Islet precursor cell (in vitro differentiated cells): Measurements from ENCODE around the gene KCNH5.

Experiments used
- DNase-seq: peaks from one replicate; pipeline ENCODE4 v3.0.0-alpha.2; 2018

KCNH5 gene

GRCh38 chr14:62736048-62737043 is 308.9 kb downstream of the KCNH5 start:
- peak; percentile 82 for DNase-seq

DNA sequence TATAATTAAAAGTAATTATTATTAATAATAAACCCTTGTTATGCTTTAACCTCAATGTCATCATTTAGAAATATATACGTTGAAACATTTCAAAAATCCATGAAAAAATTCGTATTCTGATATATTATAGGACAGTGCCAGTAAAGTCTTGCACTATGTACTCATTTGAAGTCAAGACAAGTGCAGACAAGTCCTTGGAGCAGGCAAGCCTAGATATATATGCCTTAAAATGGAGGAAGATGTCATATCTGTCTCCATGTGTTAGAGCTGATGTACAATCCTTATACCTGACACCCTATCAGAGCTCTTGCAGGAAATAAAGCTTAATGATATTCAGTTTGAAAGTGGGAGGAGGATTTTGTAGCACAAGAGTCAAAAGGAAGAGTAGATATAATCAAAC is 310.4 kb downstream of the KCNH5 start:
- no peak for DNase-seq

- no peak for DNase-seq
Measured at GRCh38 chr14:62722406-62722805, 322.9 kb downstream of the KCNH5 start.

GRCh38 chr14:62718629-62719028 is 326.6 kb downstream of the KCNH5 start:
- DNase-seq: no peak

DNA sequence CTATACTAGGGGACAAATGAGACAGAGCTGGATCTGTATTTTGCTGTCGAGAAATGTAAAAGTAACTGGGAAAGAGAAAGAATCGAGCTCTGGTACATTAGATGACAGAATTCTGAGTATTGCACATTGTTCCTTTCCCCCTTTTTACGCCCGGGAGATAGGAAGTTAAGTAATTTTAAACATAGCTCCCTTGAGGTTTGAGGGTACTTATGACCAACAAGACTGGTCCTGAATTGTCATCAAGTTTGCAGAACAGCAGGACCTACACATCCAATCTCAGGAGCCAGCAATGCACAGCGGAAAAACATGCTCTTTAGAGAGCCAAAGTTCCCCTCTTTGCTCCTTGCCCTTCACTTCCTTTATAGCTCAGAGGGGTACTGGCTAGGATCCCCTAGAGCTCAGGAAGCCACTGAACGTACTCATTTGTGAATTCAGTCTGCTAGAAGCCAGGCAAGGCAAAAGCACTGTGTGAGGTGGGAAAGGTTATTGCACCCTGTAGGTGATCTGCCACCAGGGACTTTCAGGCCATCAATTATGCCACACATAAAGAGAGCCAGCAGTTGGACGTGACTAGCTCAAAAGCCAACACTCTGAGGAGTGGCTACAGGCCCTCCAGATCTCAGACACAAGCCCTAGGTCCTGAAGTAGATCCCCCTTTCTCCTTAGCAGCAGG is 333.8 kb downstream of the KCNH5 start:
- DNase-seq: no peak

DNA sequence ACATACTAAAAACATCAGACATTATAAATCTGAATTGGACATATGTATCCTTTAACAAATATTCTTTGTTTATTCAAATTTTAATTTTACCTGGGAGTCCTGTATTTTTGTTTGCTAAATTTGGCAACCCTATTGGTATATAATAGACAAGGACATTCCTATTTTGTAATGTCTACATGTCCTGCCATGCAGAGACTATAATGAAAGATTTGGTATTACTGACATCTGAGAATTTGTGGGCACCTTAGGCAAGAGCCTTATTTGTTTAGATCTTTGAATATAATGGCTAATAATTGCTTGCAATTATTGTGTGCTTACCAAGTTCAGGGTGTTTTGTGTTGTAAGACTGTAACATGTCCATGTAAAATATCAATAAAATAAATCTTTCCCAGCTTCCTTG is 334.4 kb downstream of the KCNH5 start:
- DNase-seq: no peak

GRCh38 chr14:62709773-62710172 is 335.5 kb downstream of the KCNH5 start:
- DNase-seq: no peak

DNA sequence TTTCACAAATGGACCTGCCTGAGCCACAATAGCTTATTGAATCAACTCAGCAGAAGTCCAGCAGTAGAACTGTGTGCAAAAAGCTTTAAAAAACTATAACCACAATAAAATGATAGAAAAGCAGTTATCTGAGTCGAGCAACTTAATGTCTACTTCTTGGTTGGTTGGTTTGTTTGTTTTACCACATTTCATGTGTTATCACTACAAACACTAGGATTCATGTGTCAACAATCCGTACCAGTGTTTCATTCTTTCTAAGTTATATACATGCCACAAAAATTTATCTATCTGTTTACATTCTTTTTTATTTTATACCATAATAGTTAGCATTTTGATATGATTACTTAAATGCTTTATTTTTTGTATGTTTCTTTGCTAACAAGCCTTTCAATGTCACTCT is 339.0 kb downstream of the KCNH5 start:
- DNase-seq: no peak

GRCh38 chr14:62697461-62697860 is 347.8 kb downstream of the KCNH5 start:
- no peak for DNase-seq

DNA sequence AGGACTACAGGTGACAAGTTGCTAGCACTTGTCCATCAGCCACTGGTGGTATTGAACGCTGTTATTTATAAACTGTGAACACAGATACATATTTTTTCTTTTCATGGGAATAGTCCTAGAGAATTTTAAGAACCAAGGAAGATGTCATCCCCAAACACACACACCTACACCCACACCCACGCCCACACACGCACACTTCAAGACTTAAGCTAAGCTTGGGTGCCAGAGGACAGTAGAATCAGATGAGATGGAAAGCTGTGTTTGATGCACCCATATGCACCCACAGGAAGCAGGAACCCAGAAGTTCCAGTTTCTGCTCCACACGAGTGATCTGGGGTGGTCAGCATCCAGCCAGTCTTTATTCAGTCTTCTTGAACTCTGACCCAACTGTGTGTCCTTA is 348.3 kb downstream of the KCNH5 start:
- no peak for DNase-seq

GRCh38 chr14:62696331-62696924 is 348.8 kb downstream of the KCNH5 start:
- DNase-seq: no peak

GRCh38 chr14:62694075-62694474 is 351.2 kb downstream of the KCNH5 start:
- DNase-seq: no peak

GRCh38 chr14:62692490-62693106 is 352.7 kb downstream of the KCNH5 start:
- no peak for DNase-seq

GRCh38 chr14:62691647-62692489 is 353.4 kb downstream of the KCNH5 start:
- no peak for DNase-seq

DNA sequence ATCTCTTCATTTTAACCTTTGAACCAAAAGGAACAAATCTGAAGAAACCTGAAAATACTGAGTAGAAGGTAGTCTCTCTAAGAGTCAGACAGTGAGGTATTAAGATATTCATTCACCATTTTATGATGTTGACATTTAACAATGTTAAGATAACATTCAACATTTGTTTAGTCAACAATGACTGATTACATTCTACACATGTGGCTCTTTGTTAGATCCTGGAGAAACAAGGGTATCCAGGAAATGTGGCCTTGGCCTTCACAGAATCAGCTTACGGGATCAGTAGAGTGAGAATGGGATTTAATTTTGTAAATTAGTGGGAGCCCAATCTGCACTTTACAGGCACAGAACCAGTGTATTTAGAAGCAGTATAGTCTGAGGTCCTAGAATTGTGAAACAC is 355.5 kb downstream of the KCNH5 start:
- no peak for DNase-seq

GRCh38 chr14:62687818-62688217 is 357.4 kb downstream of the KCNH5 start:
- DNase-seq: no peak

DNA sequence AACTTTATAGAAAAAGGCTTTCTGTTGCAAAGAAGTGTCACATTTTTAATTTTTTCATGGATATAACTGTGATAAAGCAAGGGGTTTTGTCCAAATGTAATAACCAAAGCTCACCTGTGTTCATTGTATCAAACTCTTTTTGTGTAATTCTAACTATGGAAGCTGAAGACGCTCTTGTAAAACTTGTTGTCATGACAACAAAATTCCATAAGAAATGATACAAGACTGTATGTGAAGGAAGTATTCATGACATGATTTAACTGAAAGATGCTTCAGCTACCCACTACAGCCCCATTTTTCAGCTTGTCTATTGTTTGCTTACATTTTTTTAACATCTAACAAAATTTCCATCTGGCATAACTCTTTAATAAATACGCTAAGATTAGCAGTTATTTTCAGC is 360.9 kb downstream of the KCNH5 start:
- no peak for DNase-seq

DNA sequence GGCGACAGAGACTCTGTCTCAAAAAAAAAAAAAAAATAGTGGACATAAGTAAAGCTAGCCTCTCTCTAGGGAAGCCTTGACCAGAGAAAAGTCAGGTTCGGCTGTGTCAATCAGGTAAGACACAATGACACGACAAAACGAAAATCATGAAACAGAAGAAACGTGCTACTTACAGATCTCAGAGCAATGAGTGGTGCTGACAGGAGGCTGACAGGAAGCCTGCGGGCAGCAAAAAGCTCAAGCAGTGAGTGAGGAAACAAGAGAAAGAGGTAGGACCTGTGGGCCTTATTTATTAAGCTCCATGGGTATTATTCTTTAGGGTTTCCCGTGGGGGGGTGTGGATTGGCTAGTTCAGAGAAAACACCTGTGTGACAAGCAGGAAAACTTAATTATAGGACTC is 363.1 kb downstream of the KCNH5 start:
- DNase-seq: no peak

DNA sequence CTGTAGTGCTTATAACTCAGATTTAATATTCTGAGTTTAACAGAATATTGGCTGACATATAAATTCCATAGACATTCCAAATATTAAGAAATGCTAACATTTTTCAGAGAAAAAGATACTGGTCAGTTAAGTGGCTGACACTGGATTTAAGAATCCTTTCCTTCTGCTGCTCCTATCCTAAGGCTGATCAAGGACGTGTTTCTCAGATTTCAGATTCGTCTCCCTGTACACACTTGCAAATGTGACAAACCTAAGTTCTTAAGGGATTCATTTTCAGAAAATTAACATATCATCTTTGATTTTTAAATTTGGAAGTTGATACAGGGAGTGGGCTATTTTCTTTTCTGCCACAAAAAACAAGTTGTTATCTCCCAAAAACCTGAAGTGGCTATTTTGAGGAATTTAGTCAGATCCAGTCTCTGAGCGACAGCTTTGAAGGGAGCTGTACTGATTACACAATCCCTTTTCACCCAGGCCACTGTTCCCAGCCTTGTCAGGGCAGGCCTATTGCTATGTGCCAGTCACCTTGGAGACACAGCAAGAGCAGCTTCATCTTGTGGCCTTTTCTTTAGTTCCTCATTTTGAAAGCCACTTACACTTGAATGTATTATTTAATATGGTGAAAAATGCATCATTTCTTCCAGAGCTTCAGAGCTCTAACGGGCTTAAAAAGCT is 370.6 kb downstream of the KCNH5 start:
- no peak for DNase-seq

DNA sequence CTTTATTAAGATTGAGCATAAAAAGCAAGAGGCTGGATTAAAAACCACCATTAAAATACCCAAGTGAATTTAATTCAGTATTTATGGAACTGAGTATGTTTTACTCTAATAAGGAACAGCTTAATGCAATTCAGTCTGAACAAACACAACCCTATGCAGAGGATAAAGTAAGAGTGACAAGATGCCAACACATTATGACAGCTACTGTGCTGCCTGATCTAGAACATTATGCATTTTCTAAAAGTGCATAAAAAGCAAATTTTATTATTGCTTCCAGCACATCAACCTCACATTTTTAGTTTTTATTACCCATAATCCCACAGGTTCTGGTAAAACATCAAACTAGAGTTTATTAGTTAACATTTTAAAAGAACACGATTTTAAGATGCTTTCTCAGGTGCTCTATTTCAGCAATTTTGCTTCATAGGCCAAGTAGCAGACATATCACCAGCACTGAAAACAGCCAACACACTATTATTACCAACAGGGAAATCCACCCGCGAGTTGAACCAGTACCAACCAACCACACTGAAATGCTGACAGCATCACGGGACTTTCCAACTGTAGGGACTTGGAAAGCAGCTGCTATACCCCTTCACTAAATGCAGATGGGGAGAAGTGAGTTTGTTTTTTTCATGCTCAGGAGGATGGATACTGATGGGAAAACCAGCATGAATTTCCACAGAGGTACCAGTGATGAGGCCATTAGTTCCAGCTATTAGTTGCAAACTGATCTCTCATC is 372.1 kb downstream of the KCNH5 start:
- DNase-seq: no peak

- no peak for DNase-seq
Measured at GRCh38 chr14:62670526-62670925, 374.7 kb downstream of the KCNH5 start.
